ENCODE measurements around the gene CCNG2. TPM values are rescaled to one million over a fixed set of nuclear protein-coding genes. Genes with fewer than 3 reads are reported as not detected.

CCNG2 gene
- total RNA-seq, 2 experiments from 2014 or later = 21.6 to 22.5 TPM

DNA sequence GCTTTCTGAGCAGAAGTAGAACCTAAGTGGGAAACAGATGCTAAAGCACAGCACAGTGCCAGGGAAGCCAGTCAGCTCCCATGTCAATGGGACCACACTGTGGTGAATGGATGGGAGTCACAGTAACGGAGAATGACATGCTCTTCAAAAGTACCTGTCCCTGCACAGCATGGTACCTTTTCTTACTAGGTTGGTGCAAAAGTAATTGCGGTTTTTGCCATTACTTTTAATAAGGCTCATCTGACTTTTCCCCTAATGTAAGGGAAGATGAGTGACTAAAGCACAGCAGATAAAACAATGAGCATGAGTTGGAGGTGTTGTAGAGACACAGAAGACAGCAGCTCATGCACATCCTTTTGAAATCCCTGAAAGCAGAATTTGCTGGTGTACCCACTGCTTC is 62.3 kb downstream of the CCNG2 start:
- DNase-seq = no peak
- intact Hi-C loops (cut with micrococcal nuclease) = no loop called here
- H3K4me1 Mint-ChIP-seq (ENCODE audit: low read depth) = no peaks in the 10 kb centered on the region
- H3K27ac Mint-ChIP-seq = no peak overlapping the region
- H3K36me3 Mint-ChIP-seq (ENCODE audit: low read depth) = no peaks in the 10 kb centered on the region
- peaks cover 2% of the 10 kb centered on the region for H3K27me3 Mint-ChIP-seq (ENCODE audit: low read depth)
- no peak overlapping the region for H3K4me3 Mint-ChIP-seq
- no peaks in the 10 kb centered on the region for H3K9me3 Mint-ChIP-seq
- CTCF ChIA-PET = no interaction called here

Other genes with a start within 250 kb of the CCNG2 start
- 10 to 100 TPM; 24.0 TPM for gene SEPTIN11, start 207.5 kb upstream of the CCNG2 start, total RNA-seq
- gene CCNI, start 81.2 kb upstream of the CCNG2 start, total RNA-seq = 100 to 1,000 TPM; 211 to 218 TPM